Peyer's patch (tissue), 4 donors: ENCODE data around the gene PLEKHA6.

ENCODE experiments used
- POLR2A ChIP-seq, 2 donors: fragments of 450-650 bp; IDR thresholded peaks; one replicate each; pipeline ENCODE4 v1.5.1; 2017; ENCODE audit warnings: antibody characterized with exemption in 2 of 2, mild to moderate bottlenecking in 2 of 2, moderate library complexity in 2 of 2
- TF ChIP-seq, protein P1 (sequence below), 6 experiments: fragments of 450-650 bp in 4 of 6; fragments of 200-600 bp in 2 of 6; sonication (generic) in 1 of 6; IDR thresholded peaks; one replicate each; pipeline ENCODE4 v1.5.1; 2017 to 2019; ENCODE audit warnings: antibody characterized with exemption in 6 of 6, mild to moderate bottlenecking in 3 of 6, moderate library complexity in 1 of 6

DNA sequence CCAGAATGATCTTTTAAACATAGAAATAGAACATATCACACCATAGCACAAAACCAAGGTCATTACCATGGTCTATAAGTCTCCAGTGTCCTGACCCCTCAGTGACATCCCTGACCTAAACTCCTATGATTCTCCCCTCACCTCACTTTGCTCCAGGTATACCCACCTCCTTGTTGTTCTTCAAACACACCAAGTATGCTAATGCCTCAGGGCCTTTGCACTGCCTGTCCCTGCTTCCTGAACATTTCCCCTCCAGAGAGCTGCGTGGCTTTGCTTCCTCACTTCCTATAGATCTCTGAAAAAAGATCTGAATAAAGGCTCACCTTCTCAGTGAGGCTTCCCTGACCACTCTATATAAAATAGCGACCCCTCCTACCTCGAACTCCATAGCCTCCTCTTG, 147.0 kb downstream of the PLEKHA6 start:
- TF ChIP-seq, protein P1, sequence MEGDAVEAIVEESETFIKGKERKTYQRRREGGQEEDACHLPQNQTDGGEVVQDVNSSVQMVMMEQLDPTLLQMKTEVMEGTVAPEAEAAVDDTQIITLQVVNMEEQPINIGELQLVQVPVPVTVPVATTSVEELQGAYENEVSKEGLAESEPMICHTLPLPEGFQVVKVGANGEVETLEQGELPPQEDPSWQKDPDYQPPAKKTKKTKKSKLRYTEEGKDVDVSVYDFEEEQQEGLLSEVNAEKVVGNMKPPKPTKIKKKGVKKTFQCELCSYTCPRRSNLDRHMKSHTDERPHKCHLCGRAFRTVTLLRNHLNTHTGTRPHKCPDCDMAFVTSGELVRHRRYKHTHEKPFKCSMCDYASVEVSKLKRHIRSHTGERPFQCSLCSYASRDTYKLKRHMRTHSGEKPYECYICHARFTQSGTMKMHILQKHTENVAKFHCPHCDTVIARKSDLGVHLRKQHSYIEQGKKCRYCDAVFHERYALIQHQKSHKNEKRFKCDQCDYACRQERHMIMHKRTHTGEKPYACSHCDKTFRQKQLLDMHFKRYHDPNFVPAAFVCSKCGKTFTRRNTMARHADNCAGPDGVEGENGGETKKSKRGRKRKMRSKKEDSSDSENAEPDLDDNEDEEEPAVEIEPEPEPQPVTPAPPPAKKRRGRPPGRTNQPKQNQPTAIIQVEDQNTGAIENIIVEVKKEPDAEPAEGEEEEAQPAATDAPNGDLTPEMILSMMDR (IDR thresholded peaks at IDR 0.05), result no peak
- no peak for TF ChIP-seq POLR2A (IDR thresholded peaks at IDR 0.05)
